Endothelial cell (in vitro differentiated cells): ENCODE measurements around the gene SMC3. TPM values are rescaled to one million over a fixed set of nuclear protein-coding genes. Genes with fewer than 3 reads are reported as not detected.
"Not testable (repeated sequence)": the region's sequence is repeated elsewhere in the genome, so short reads cannot be mapped to it uniquely, and the experiment has no call there.

Experiments
- DNase-seq: peaks from one replicate; pipeline ENCODE4 v3.0.0; 2021; ENCODE audit warnings: low spot score
- H3K27ac Mint-ChIP-seq: one replicate; pipeline ENCODE4 v1.8.0; 2021; ENCODE audit warnings: mixed read lengths, inconsistent platforms; ENCODE audit not compliant: unreplicated experiment
- H3K27me3 Mint-ChIP-seq: one replicate; pipeline ENCODE4 v1.8.0; 2021; ENCODE audit warnings: mild to moderate bottlenecking, moderate library complexity, mixed read lengths, inconsistent platforms; ENCODE audit not compliant: unreplicated experiment
- H3K36me3 Mint-ChIP-seq: one replicate; pipeline ENCODE4 v1.8.0; 2021; ENCODE audit warnings: mild to moderate bottlenecking, low read depth, mixed read lengths, inconsistent platforms; ENCODE audit not compliant: unreplicated experiment
- H3K4me1 Mint-ChIP-seq: one replicate; pipeline ENCODE4 v1.8.0; 2021; ENCODE audit warnings: mild to moderate bottlenecking, mixed read lengths, inconsistent platforms; ENCODE audit not compliant: unreplicated experiment
- H3K4me3 Mint-ChIP-seq: one replicate; pipeline ENCODE4 v1.8.0; 2021; ENCODE audit warnings: mild to moderate bottlenecking, mixed read lengths, inconsistent platforms; ENCODE audit not compliant: unreplicated experiment
- H3K9me3 Mint-ChIP-seq: one replicate; pipeline ENCODE4 v1.8.0; 2021; ENCODE audit warnings: mixed read lengths, inconsistent platforms; ENCODE audit not compliant: unreplicated experiment
- CTCF ChIP-seq: fragments of 200-600 bp; sonication (generic); IDR thresholded peaks from one replicate; pipeline ENCODE4 v1.5.0; 2021; ENCODE audit warnings: antibody characterized with exemption; ENCODE audit not compliant: unreplicated experiment
- total RNA-seq: library from RNA; stranded (reverse); fragmentation: NEBNext Ultra II Directional; extraction: Animal tissue kit (Norgen Biotek cat#: 25700); gene quantifications from one replicate; pipeline ENCODE4 v1.2.1, GENCODE V29; 2021; ENCODE audit not compliant: unreplicated experiment

The SMC3 gene
- total RNA-seq, 1 donor from 2014 or later, result 36.2 TPM

GRCh38 chr10:110620398-110620719, 52.9 kb downstream of the SMC3 start:
- Mint-ChIP-seq H3K27ac (no peak overlapping the region), H3K27me3 (no peaks in the 10 kb centered on the region), H3K4me3 (no peak overlapping the region), H3K9me3 (no peaks in the 10 kb centered on the region), H3K36me3 (no peaks in the 10 kb centered on the region), H3K4me1 (no peaks in the 10 kb centered on the region)
- no peak for DNase-seq
- no peak for TF ChIP-seq CTCF

GRCh38 chr10:110623316-110623715, 55.8 kb downstream of the SMC3 start:
- H3K4me1 Mint-ChIP-seq, H3K36me3 Mint-ChIP-seq, H3K27ac Mint-ChIP-seq, H3K9me3 Mint-ChIP-seq, H3K27me3 Mint-ChIP-seq, DNase-seq, H3K4me3 Mint-ChIP-seq: not testable (repeated sequence)

GRCh38 chr10:110625356-110625894, 57.9 kb downstream of the SMC3 start:
- H3K36me3 Mint-ChIP-seq, result no peaks in the 10 kb centered on the region
- no peaks in the 10 kb centered on the region for H3K9me3 Mint-ChIP-seq
- H3K27ac Mint-ChIP-seq, result no peak overlapping the region
- peaks cover 3% of the 10 kb centered on the region for H3K27me3 Mint-ChIP-seq
- TF ChIP-seq CTCF, result no peak
- no peaks in the 10 kb centered on the region for H3K4me1 Mint-ChIP-seq
- H3K4me3 Mint-ChIP-seq, result no peak overlapping the region
- DNase-seq, result no peak

- no peak for DNase-seq
- Mint-ChIP-seq H3K36me3 (no peaks in the 10 kb centered on the region), H3K4me1 (no peaks in the 10 kb centered on the region), H3K9me3 (no peaks in the 10 kb centered on the region), H3K27ac (no peak overlapping the region), H3K27me3 (peaks cover 3% of the 10 kb centered on the region), H3K4me3 (no peak overlapping the region)
- TF ChIP-seq CTCF, result no peak
Observed at GRCh38 chr10:110625951-110626855, 58.7 kb downstream of the SMC3 start.

- Mint-ChIP-seq H3K9me3 (no peaks in the 10 kb centered on the region), H3K27ac (no peak overlapping the region), H3K27me3 (peaks cover 3% of the 10 kb centered on the region), H3K36me3 (no peaks in the 10 kb centered on the region), H3K4me1 (no peaks in the 10 kb centered on the region), H3K4me3 (no peak overlapping the region)
- TF ChIP-seq CTCF, result no peak
- DNase-seq, result no peak
Observed at GRCh38 chr10:110628161-110628560, 60.7 kb downstream of the SMC3 start.
